ENCODE measurements around the gene WDR77. TPM values are rescaled to one million over a fixed set of nuclear protein-coding genes. Genes with fewer than 3 reads are reported as not detected.

The WDR77 gene
- 10 to 100 TPM in 2 of 3 donors, 1 to 10 TPM in 1; 9.0 to 29.0 (median 27.0) TPM for polyA plus RNA-seq

DNA sequence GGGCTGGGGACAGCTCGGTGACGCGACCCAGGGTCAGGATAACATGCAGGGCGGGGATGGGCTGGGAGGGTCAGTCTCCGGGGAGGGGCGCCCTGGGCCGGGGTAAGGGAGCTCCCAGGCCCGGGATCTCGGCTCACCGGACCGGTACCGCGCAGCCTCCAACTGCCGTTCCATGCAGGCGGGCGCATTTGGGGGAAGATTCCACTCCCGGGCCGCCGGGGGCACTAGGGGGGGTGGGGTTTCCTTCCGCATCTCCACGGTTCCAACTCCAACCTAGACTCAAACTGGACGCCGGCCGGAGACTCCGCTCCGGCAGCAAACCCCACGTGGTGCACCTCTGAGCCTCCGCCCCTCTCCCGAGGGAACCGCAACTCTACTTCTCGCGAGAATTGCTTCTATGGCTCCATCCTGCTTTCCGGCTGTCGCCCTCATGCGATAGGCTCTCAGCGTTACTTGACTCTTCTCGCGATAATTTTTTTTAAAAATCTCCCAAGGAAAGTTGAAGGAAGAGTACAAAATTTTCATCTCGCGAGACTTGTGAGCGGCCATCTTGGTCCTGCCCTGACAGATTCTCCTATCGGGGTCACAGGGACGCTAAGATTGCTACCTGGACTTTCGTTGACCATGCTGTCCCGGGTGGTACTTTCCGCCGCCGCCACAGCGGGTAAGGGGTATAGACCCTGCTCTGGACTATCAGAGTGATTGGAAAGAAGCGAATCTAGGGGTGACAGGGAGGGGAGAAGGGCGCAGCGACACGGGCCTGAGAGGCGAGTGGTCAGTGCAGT lies at the start of gene WDR77, which contains the start of gene ATP5PB:
Gene WDR77, minus strand, starts transcription at position 339 of the 785 bp plus-strand sequence. Its CDS starts 87 bp downstream, at position 252.
Gene ATP5PB, plus strand, starts transcription at position 547 of the 785 bp plus-strand sequence. Its CDS starts 78 bp downstream, at position 625.
- WGBS, 3 donors, result 0% methylated on average over 47 to 54 of the region's 54 CpGs

DNA sequence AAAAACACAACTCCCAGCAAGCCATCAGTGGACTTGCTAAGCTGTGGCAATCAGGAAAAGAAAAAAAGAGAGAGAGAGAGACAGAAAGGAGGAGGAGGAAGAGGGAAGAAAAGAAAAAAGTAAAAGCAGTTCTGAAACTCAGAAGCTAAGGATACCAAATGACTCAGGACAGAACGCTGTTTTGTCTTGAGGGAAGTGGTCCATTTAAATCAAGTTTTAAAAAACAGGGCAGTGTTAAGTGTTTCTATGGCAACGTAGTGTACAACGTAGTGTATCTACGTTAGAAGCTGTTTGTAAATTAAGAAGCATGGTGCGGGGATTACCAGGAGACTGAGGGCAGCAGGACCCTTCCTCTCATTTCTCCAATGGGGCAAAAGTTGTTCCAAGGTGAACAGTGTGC lies 48.5 kb upstream of the WDR77 start:
- WGBS, 3 donors, result 61 to 75% (median 63%) methylated on average over 5 of the region's 5 CpGs

More for the DNA sequence above, at the start of gene WDR77, which contains the start of gene ATP5PB:
- no peak within 1 kb of the TSS for H3K27ac ChIP-seq (ENCODE audit: low read depth, low read length)

DNA sequence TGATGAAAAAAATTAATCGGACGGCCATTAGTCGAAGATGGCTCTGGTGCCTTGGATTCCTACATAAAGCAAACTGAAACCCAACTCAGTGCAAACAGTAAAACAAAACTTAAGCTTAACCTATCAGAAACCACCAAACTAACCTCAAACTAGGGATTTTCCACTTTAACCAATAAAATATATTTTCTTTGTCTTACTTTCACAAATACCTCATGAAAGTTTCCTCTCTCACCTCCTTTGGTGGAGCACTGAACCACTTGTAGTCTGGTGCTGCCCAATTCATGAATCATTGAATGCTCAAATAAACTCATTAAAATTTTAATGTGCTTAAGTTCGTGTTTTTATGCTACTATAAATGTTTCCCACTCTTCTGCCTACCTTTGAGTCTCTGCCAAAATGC lies 47.3 kb upstream of the WDR77 start:
- WGBS, 3 donors, result 85 to 90% (median 90%) methylated on average over 4 of the region's 4 CpGs
- no peak overlapping the region for H3K27ac ChIP-seq (ENCODE audit: low read depth, low read length)

More for the DNA sequence above, 48.5 kb upstream of the WDR77 start:
- no peak overlapping the region for H3K27ac ChIP-seq (ENCODE audit: low read depth, low read length)

DNA sequence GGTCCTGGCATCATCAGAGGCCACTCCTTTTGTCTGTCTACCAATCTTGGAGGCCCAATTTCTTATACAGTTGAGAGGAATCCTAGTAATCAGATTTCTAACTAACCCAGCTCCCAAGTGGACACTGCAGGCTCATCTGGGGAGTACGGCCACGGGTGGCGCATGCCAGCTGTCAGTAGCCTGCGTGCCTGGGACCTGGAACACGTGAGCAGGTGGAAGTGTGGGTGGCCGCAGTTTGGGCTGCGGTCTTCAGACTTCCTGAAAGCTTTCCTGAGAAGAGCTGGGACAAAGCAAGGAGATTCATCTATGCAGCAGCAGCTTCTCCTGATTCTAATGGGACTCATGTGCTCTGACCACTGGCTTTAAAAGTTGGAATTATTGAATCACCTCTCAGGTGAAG lies 42.0 kb upstream of the WDR77 start:
- H3K27ac ChIP-seq (ENCODE audit: low read depth, low read length), result no peak overlapping the region
- 81 to 87% (median 81%) methylated on average over 7 of the region's 7 CpGs for WGBS, 3 donors

DNA sequence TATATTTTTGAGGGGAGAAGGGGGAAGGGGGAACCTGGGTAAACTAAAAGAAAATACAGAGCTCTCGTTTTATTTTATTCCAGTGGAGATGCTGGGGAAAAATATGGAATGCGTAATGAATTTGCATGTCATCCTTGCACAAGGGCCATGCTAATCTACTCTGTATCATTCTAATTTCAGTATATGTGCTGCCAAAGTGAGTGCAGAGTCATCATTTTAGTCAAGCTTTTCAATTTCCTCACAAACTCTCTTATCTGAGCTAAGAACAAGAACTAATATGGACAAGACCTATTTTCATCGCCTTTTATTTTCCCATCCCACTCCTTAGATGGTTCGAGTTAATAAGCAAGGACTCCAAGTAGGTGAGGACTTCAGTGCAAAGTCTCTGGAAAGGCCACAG lies 41.2 kb upstream of the WDR77 start:
- H3K27ac ChIP-seq (ENCODE audit: low read depth, low read length), result no peak overlapping the region
- 83 to 88% (median 84%) methylated on average over 4 of the region's 4 CpGs for WGBS, 3 donors

DNA sequence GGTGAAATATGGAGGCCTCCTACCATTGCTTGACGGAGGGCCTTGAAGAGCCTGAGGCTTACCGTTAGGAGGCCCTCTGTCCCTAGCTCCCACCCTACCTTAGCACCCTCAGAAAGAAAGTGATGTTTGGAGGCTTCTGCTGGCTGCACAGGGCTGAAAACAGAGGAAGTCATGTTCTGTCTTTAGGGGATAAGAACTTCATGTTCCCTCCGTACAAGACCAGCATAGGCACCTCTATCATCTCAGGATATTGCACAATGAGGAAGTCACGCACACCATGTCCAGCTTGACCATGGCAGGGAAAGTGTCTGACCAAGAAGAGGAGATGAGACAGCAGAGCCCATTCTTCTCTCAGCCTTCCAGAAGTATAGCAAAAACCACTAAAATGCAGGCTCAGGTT lies 40.5 kb upstream of the WDR77 start:
- no peak overlapping the region for H3K27ac ChIP-seq (ENCODE audit: low read depth, low read length)
- WGBS, 3 donors, result 57 to 82% (median 60%) methylated on average over 4 of the region's 4 CpGs

DNA sequence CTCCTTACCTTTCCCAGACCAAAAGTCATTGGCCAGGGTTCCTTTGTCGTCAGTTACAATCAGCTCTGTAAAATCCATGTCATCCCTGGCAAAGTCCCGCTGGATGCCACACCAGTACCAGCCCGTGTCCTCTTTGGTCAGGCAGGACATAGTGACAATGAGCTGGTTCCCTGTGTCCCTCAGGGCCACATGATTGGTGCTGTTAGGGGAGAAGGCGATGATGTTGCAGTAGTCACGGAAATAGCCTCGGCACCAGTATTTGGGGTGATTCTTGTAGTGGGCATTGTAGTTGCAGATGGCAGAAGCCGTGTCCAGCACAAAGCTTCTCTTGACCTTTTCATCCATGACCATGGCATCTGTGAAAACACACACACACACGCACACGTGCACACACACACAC lies 39.6 kb upstream of the WDR77 start:
- no peak overlapping the region for H3K27ac ChIP-seq (ENCODE audit: low read depth, low read length)

DNA sequence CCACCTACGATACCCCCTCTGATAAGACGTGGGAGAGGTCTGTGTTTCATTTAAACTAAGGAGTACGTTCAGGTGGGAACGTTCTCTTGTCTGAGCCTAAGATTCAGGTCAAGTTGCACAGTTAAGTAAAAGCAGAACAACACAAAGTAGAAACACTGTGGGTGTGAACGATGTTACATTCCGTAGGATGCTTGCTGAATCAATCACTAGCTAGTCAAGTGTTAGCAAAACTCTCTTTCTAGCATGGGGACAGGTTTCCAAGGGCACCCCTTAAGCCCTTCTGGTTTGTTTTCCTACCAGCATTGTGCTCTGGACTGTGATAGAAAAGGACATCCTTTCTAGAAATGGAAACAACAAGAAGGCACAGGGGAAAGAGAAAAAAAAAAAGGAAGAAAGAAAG lies 38.1 kb upstream of the WDR77 start:
- WGBS, 3 donors, result 81 to 90% (median 83%) methylated on average over 6 of the region's 6 CpGs
- no peak overlapping the region for H3K27ac ChIP-seq (ENCODE audit: low read depth, low read length)

More for the DNA sequence above, 39.6 kb upstream of the WDR77 start:
- WGBS, 3 donors, result 84 to 96% (median 95%) methylated on average over 9 of the region's 9 CpGs

DNA sequence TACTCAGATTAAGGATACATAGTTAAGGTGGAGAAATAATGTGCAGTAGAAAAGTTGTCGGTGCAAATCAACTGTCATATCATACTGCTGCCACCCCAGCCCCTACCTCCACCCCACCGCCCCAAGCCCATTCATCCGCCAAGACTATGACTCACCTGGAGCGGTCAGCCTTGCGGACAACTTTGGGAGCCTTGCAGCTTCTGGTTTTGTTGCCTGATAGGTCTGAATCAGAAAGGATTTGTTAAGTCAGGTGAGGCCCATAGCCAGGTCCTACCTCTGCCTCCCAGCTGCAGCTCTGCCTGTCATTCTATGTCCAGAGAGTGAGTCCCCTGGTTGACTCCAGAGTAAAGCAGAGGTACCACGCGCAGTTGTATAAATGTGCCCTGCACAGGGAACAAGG lies 37.4 kb upstream of the WDR77 start:
- WGBS, 3 donors, result 94 to 97% (median 95%) methylated on average over 7 of the region's 7 CpGs
- no peak overlapping the region for H3K27ac ChIP-seq (ENCODE audit: low read depth, low read length)

DNA sequence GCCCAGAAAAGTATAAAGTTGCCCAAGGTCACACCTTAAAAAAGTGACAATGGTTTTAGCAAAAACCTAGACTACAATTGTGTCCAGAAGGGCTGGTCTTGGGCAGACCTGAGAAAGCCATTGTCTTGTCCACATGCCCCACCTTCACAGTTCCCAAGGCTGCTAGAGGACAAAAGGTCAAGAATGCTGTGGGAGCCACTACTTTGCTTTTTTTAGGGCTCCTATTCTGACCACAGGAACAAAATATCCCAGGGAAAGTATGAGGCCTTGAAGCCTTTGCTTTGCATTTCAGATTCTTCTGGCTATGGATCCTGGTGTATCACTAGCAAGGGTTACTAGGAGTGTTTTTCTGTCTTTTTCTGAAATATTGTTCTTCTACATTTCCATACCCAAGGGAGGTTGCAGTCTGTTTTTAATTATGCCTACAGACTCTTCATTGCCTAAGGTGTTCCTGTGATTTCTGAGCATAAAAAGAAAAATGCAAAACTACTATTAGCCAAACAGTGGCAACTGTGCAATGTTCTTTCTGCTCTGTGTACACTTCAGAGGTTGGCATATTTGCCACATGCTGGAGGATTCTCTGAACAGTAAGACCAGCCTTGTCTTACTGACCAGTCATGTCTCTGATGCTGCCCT lies 35.5 kb upstream of the WDR77 start:
- H3K27ac ChIP-seq (ENCODE audit: low read depth, low read length), result no peak overlapping the region

DNA sequence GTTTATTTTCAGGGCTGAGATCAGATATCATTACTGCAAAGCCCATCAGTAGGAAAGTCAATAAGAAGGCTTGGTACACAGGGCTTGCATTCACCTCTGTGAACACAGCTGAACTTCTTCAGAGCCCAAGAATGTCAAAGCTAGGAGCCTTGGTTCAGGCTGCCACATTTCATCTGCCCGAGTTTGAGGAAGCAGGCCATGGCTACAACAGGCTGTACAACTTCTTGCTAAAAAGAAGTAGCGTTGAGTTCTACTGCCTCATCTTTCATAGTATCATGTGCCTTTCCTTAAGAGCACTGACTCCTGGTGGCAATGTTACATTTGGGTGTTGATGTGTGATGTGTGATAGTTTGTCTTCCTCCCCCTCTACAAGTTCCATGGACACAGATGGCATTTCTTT lies 34.8 kb upstream of the WDR77 start:
- no peak overlapping the region for H3K27ac ChIP-seq (ENCODE audit: low read depth, low read length)
- 64 to 82% (median 70%) methylated on average over 2 of the region's 2 CpGs for WGBS, 3 donors

DNA sequence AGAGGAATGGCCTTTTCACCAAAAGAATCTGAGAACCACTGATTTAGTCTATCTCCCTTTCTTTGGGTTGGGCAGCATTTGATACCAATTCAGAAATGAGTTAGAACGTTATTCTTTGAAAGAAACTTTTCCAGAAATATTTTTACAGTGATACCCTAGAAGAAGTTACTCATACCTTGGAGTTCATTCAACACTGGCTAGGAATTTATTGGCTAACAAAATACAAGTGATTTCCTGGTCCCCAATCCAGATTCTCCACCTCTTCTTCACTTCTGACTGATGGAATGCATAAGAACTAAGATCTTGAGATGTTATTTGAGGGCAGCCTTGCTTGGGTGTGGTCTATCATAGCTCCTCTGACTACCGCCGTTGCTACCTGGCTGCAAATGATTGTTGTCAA lies 34.1 kb upstream of the WDR77 start:
- WGBS, 3 donors, result 47 to 80% (median 66%) methylated on average over 3 of the region's 3 CpGs
- no peak overlapping the region for H3K27ac ChIP-seq (ENCODE audit: low read depth, low read length)

DNA sequence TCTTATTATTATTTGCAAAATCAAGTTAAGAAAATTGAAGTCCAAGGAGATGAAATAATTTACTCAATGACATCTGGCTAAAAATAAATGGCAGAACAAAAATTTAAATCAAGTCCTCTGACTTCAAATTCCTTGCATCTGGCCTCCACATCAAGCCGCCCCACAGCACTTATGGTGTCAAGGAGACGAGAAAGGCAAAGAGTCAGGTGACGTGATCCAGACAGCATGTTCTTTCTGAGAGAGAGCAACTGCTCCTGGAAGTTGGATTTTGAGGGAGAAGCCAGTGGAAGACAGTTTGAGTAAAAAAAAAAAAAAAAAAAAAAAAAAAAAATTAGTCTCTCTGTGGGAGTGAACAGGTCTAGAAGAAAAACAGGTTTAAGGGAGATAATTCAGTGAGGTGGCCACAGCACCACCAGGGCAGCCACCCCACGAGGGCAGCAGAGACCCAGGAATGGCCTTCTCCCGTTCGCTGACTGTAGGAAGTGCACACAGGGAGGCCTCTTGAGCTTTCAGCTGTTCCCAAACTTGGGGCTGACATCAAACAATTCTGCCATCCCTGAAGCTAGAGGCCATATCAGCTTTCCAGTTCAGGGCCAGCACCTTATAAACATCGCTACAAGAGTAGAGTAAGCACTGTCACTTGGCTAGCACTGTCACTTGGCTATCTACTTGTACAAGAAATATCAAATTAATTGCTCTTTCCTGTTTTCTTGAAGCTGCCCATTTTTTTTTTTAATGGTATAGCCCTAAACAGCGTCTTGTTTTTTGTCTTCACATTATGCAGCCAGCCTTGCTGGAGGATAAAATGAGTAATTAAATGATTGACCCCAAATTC lies 32.5 kb upstream of the WDR77 start:
- 34 to 42% (median 35%) methylated on average over 8 of the region's 8 CpGs for WGBS, 3 donors
- H3K27ac ChIP-seq (ENCODE audit: low read depth, low read length), result no peak overlapping the region

DNA sequence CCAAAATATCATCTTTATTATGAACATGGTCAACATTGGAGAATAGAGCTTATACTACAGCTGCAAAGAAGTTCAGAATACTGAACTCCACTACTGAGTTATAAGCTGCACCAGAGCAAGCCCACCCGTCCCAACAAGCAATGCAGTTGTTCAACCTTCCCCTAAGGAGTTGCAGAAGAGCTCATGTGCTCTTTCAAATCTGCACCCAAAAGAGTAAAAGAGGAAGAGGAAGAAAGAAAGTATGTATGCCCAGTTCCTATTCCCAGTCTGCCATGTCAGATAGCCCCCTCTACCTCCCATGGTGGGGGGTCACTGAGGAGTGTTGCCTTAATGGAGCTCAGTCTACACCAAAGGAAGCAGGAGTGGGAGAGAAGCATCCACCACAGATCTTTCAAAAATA lies 31.6 kb upstream of the WDR77 start:
- no peak overlapping the region for H3K27ac ChIP-seq (ENCODE audit: low read depth, low read length)
- WGBS, 3 donors, result 49 to 67% (median 60%) methylated on average over 1 of the region's 1 CpG

DNA sequence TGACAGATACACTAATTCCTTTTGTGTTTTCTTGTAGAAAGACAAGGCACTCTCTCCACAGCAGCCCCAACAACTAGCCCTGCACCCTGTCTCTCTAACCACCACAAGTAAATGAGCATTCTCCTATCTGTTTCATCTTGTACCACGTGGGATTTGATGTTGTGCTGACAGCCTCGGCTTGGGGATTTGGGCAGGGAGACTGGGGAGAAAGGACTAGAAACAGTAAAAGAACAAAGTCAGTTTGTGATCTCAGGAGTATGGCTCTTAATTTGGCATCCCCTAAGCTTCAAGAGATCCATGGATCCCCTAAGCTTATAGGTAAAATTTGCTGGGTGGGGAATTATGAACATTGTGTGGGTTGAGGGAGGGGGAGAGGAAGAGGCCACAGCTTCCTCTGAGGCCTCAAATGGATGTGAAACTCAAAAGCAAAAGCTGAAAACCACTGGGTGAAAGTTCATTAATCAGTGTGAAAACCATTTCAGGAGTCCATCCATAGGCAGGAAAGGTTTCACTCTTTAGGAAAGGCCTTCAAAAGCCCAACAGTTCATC lies 27.8 kb upstream of the WDR77 start:
- H3K27ac ChIP-seq (ENCODE audit: low read depth, low read length), result no peak overlapping the region
- 25 to 59% (median 37%) methylated on average over 2 of the region's 2 CpGs for WGBS, 3 donors

DNA sequence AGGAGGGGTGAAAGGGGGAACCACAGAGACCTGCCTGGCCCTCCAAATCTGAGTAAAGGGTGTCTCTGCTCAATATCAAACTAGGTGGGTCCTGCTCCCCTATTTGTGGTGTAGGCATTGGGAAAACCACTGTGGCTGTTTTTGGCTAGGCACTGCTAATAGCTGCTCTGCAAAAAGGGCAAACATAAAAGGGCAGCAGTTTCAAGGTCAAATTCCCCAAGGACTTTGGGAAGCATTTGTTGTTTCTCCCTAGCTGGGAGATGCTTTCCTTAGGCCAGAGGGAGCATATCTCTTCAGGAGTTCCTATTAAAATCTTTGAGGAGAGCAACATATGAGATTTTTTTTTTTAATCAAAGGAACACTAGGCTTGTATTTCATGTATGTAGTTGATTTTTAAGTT lies 27.2 kb upstream of the WDR77 start:
- no peak overlapping the region for H3K27ac ChIP-seq (ENCODE audit: low read depth, low read length)

DNA sequence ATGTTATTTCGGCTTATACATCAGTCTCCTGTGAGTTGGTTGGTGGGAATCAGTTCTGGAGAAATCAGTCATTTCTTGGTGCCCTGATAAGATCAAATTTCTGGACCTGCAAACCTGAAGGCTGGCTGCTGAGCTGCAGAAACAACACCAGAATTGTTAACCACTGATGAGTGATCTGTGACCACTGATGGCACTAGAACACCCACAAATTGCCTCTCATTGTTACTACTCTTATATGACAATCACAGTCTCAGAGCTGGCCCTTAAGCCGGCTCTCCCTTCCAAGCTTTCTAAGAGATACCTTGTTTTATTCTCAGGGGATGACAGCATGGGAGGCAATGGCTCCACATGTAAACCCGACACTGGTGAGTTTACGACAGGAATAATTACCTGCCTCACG lies 26.6 kb upstream of the WDR77 start:
- H3K27ac ChIP-seq (ENCODE audit: low read depth, low read length), result no peak overlapping the region
- WGBS, 3 donors, result 81 to 93% (median 91%) methylated on average over 5 of the region's 5 CpGs

DNA sequence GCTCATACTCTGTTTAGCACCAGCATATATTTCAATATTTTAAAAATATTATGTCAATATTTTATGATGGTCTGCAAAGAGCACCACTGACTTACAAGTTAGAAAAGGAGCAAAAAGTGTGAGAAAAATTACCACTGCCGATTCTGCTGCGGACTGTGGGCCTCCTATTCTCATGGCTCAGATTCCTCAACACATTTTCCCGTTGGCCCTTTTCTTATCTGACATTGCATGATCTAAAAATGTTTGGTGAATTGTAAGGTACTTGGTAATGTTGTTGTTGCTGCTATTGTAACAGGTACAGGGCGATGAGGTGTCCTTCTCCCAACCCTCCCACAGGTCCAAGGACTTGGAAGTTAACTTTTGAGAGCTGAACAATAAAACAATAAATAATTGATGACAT lies 25.5 kb upstream of the WDR77 start:
- 43 to 82% (median 46%) methylated on average over 4 of the region's 4 CpGs for WGBS, 3 donors
- no peak overlapping the region for H3K27ac ChIP-seq (ENCODE audit: low read depth, low read length)

DNA sequence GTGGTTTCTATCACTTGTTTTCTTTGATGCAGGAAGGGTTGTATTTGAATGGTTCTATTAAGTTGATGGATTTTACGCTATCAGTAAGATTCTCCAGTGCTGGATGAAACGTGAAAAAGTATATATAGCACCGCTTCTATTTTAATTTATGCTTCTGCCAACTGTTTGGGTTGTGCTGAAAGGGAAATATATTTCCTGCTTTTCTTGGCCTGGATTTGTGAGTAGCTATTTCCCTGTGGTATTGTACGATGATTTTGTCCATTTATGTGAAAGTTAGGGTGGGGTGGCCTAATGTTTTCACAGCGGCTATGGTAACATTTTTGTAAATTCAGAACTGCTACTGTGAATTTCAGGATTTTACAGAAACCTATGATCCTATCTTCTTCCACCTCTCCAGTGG lies 25.1 kb upstream of the WDR77 start:
- H3K27ac ChIP-seq (ENCODE audit: low read depth, low read length), result no peak overlapping the region
- WGBS, 3 donors, result 18 to 73% (median 27%) methylated on average over 5 of the region's 5 CpGs

Data from adipose tissue (tissue), 3 donors.